GM18498 (cell line): Measurements from ENCODE around the gene CDKN1C.

Experiments used
- ATAC-seq: cut with Tn5 transposase; IDR thresholded peaks from one replicate; pipeline ENCODE4 v1.9.1; 2021; ENCODE audit warnings: mild to moderate bottlenecking, moderate library complexity; ENCODE audit not compliant: unreplicated experiment

Gene CDKN1C

DNA sequence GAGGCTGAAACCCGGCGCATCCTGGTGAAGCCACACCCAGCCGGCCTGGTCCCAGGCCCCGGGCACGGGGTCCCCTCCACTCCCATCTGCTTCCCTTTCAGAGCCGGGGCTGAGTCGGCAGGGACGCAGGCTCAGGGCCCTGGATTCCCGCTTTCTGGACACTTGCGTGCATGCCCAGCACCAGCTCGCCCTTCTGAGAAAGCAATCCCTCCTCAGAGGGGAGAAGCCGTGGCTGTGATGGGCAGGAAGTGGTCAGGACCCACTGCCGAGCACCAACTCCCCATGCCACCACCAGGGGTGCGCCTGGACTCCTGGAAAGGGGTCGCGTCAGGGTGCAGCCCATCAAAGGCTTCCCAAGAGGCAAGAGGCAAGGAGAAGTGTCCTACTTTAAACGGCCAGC is 15.1 kb downstream of the CDKN1C start:
- ATAC-seq = no peak

GRCh38 chr11:2869561-2870427 is 15.8 kb downstream of the CDKN1C start:
- ATAC-seq = no peak

GRCh38 chr11:2869134-2869526 is 16.4 kb downstream of the CDKN1C start:
- no peak for ATAC-seq

- ATAC-seq = no peak
Observed at GRCh38 chr11:2868506-2869133, 17.0 kb downstream of the CDKN1C start.

GRCh38 chr11:2867722-2868505 is 17.7 kb downstream of the CDKN1C start:
- no peak for ATAC-seq

GRCh38 chr11:2867142-2867541 is 18.4 kb downstream of the CDKN1C start:
- no peak for ATAC-seq

DNA sequence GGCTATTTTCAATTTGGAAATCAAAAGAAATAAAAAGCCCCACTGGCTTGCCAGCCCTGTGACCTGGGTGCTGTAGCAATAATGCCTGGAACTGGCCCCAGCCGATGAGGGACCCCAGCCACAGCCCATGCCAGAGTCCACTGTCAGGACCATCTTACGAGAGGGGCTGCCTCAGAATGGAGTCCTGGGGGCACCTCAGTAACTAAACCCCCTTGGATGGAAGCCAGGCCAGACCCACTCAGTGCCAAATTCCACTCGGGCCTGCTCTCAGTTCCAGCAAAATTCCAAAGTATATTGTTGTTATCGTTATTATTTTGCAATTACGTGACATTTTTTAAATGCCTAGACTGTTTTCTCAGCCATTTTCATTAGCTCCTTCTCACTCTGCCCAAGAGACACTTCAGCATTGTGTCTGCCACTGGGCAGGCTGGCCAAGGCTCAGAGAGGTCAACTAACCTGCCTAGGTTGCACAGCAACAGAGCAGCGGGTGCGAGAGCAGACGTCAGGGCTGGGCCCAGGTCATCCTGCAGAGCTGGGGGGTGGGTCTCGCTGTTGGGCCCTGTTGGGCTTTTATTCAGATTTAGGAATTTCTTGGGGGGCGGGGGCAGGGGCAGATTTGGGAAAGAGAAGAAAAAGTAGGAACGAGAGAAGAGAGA is 19.5 kb downstream of the CDKN1C start:
- no peak for ATAC-seq

DNA sequence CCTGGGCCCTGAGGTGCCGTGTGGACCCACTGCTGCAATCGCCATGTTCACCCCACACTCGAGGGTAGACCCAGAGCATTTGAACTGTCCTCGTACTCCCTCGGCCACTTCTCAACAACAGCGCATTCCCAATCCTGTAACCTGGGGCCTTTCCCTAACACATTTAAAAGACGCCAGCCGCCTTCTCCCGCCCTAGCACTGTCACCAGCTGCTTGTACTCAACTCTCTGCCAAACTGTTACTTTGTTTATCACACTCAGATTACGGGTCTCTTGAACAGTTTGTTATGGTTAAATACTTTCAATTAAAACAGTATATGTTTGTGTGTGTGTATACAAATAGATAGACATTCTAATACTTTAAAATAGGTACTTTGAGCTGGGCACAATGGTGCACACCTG is 20.7 kb downstream of the CDKN1C start:
- ATAC-seq = no peak

- ATAC-seq = no peak
Observed at GRCh38 chr11:2863276-2863618, 22.3 kb downstream of the CDKN1C start.

- no peak for ATAC-seq
Observed at GRCh38 chr11:2862395-2863275, 22.9 kb downstream of the CDKN1C start.

DNA sequence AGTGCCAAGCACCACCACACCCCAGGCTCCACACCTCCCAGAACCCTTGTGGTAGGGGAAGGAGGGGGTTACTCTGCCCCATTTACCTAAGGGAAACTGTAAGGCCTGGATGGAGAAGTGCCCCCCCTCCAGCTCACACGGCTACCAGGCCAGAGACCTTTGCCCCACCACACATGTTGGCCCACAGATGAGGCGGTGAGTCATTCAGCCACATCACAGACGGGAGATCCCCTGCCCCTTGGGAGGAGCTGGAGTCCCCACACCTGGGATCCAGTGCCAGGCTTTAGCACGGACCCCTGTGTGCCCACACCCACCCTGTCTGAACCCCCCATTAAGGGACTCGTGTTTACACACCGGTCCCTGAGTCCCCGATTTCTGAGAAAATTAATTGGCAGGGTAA is 24.9 kb downstream of the CDKN1C start:
- no peak for ATAC-seq

DNA sequence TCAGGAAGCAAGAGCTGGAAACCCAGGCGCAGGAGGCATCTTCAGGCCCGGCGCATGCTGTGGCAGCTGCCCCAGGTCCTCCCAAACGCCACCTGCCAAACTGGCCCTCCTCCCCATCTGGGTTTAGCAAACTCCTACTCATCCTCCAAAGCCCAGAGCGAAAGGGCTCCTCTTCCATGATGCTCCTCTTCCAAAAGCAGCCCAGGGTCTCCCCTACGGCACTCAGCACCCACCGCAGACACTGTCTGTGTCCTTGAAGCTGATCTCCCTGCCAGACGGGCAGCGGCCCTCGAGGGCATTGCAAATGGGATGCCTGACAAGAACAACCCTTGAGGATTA is 25.9 kb downstream of the CDKN1C start:
- ATAC-seq = no peak

- ATAC-seq = no peak
Observed at GRCh38 chr11:2858995-2859698, 26.4 kb downstream of the CDKN1C start.

GRCh38 chr11:2857918-2858317 is 27.7 kb downstream of the CDKN1C start:
- no peak for ATAC-seq

- ATAC-seq = no peak
Observed at GRCh38 chr11:2857276-2857675, 28.3 kb downstream of the CDKN1C start.

- no peak for ATAC-seq
Observed at GRCh38 chr11:2855162-2855561, 30.4 kb downstream of the CDKN1C start.

DNA sequence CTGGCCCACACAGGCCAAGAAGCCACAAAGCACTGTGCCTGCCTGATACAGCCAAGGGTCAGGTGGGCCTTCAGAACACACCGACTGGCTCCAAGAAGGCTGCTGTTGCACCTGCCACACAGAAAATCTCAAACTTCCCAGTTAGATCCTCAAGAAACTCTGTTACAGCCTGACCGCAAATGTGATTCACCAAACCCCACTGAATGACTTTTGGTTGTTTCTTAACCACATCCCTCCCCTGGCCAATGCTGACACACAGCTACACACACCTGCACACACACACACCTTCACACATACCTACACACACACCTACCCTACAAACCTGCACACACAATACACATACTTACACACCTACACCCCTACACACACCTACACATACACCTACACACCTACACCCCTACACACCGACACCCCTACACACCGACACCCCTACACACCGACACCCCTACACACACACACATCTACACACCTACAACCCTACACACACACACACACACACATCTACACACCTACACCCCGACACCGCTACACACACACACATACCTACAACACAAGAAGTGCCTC is 31.5 kb downstream of the CDKN1C start:
- no peak for ATAC-seq

GRCh38 chr11:2853401-2853800 is 32.2 kb downstream of the CDKN1C start:
- ATAC-seq = no peak

- no peak for ATAC-seq
Observed at GRCh38 chr11:2849994-2850770, 35.4 kb downstream of the CDKN1C start.
